CD4-positive, alpha-beta T cell treated with Interleukin-10 for 1 hour (primary cell): ENCODE results near the gene ERGIC1.
A peak's percentile ranks its signal among the peaks of the same experiment; 100 is the strongest.

Experiments
- DNase-seq: peaks from one replicate; pipeline ENCODE4 v3.0.0-alpha.2; 2020

The ERGIC1 gene

GRCh38 chr5:172953776-172954675 is 120.0 kb downstream of the ERGIC1 start:
- DNase-seq, result no peak

GRCh38 chr5:172954751-172955159 is 120.7 kb downstream of the ERGIC1 start:
- DNase-seq, result no peak

DNA sequence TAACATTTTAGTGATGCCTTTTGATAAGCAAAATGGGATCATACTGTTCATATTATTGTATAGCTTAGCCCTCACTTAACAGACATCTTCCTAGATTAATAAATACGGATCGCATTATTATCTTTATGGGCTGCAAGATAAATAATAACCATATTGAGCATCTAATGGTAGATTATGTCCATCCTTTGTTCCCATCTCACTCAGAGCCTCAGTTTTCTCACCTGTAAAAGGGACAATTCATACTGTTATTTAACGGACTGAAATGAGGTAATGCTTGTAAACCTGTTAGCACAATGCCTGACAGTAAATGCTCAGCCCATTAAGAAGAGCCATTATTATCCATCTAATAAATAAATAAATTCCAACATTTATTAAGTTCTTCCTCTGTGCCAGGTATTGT is 122.2 kb downstream of the ERGIC1 start:
- DNase-seq, result no peak

DNA sequence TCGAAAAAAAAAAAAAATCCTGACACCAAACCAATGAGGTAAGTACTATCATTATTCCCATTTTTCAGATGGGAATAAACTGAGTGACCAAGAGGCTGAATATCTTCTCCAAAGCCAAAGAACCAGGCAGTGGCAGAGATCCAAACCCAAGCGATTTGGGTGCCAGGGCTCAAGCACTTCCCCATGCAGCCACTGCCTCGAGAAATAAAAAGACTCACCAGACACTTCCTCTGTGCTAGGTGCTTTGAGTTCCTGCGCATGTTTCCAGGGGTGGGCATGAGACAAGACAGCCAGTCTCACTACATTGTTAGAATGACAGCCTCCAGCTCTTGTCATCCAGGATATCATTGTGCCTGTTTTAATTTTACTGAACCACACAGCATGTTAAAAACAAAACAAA is 122.9 kb downstream of the ERGIC1 start:
- no peak for DNase-seq

DNA sequence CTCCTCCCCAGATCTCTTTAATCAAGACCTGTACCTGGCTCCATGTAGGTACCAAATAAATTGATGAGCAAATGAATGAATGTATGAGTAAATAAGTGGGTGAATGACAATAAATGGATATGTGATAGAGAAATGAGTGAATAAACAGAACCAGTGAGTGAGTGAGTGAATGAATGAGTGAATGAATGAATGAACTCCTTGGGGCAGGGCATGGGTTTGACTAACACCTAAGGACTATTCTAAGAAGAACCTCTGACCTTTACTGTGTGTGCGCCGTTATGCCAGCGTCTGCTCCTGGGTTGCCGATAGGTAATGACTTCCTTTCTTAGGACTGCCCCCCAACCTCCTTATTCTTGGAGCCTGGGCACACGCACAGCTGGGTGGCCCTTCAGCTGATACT is 123.4 kb downstream of the ERGIC1 start:
- no peak for DNase-seq

GRCh38 chr5:172958331-172959046 is 124.4 kb downstream of the ERGIC1 start:
- peak; percentile 69 for DNase-seq

DNA sequence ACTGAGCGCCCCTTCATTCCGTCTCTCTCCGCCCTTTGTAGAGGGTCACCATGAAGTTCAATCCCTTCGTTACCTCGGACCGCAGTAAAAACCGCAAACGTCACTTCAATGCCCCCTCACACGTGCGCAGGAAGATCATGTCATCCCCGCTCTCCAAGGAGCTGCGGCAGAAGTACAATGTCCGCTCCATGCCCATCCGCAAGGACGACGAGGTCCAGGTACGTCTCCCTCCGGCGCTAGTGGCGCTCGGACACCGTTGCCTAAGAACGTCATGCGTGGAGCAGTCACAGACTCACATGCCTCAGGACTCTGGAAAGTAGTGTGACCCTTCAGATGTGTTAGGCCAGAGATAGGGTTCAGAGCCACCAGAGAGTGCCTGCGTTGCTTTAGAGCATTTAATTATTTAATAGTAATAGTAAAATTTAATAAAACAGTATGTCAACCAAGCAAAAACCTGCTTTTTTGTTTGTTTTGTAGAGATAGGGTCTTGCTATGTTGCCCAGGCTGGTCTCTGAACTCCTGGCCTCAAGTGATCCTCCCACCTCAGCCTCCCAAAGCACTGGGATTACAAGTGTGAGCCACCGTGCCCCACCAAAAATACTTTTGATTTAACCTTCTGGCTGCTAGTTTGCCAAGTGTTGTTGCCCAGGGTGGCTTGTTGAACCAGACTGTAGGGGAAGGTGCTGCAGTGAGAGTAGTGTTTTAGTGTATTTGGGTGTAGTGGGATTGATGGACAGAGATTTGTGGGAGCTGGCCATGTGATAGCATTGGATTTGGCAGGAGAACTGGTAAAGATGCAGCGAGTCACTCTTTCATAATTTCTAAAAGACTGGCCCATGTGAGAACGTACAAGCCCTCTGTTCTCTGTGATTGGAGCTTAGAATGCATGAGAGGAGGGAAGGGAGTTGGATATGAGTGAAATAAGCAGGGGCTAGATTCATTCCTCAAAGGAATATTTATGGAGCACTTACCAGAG is 126.1 kb downstream of the ERGIC1 start:
- DNase-seq, result no peak

- DNase-seq, result no peak
Observed at GRCh38 chr5:172969921-172970320, 135.9 kb downstream of the ERGIC1 start.

GRCh38 chr5:172971482-172971881 is 137.4 kb downstream of the ERGIC1 start:
- DNase-seq, result no peak

GRCh38 chr5:172972552-172972951 is 138.5 kb downstream of the ERGIC1 start:
- DNase-seq, result no peak

DNA sequence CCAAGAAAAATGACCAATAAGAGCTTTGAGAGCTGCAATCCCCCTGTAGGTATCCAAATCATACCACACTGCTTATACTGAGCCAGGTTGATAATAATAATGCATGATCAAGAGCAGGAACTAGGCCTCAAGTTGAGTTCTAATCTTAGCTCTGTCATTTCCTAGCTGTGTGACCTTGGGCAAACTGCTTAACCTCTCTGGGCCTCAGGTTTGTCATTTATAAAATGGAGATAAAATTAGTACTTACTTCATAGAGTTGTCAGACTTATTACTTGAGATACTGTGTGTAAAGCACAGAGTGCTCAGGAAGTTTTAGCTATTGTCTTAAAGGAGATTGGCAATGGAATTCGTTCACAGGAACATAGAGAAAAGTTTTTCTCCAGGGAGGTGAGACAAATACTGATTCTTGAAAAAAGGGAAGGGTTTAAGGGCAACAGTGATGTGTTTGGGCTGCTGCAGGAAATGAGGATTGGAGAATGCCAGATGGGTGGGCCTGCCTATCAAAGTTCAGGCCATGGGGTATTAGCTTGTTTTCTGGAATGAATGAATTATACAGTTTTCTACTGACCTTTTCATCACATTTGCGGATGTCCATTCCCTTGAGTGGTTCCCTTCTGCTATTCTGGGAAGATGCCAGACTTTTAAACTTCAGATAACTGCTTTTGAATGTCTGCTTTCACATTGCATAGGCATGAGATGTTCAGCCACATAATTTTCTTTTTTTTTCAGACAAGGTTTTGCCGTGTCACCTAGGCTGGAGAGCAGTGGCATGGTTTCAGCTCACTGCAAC is 139.3 kb downstream of the ERGIC1 start:
- DNase-seq, result no peak

DNA sequence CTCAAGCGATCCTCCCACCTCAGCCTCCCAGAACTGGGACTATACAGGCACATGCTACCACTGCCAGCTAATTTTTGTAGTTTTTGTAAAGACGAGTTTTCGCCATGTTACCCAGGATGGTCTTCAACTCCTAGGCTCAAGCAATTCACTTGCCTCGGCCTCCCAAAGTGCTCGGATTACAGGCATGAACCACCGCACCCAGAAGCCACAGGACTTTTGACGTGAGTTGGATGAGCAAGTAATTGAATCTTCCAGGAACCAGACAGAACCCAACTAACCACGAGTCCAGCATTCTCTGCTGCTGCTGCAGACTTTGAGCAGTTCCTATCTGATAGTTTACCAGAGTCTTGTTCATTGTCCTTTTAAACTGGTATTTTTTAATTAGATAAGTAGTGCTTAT is 139.9 kb downstream of the ERGIC1 start:
- no peak for DNase-seq

GRCh38 chr5:172975289-172975688 is 141.2 kb downstream of the ERGIC1 start:
- DNase-seq, result no peak

- no peak for DNase-seq
Observed at GRCh38 chr5:172979778-172980177, 145.7 kb downstream of the ERGIC1 start.

- DNase-seq, result no peak
Observed at GRCh38 chr5:172981931-172982330, 147.9 kb downstream of the ERGIC1 start.

DNA sequence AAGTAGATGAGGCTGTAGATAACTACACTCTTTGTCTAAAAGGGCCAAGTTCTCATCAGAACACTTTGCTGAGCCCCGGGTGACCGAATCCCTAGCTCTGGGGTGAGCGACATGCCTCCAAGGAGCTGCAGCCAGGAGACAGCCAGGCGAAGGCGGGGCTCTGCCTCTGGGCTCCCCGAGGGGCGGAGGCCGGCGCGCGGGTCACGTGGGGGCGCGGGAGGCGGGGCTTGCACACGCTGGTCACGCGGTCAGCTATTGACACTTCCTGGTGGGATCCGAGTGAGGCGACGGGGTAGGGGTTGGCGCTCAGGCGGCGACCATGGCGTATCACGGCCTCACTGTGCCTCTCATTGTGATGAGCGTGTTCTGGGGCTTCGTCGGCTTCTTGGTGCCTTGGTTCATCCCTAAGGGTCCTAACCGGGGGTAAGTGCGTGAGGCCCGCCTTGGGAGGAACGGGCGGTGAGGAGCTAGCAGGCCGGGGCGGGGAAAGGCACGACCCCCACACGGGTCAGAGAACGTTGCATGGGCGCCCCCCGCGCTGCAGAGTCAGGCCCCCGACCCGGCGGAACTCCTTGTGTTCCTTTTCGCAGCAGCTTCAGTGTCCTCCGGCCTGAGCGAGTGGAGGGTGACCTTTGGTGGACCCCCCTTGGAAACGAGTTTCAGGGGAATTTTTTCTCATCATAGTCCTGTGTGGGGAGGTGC is 149.6 kb downstream of the ERGIC1 start, which contains the start of gene ATP6V0E1:
Gene ATP6V0E1 (plus strand): TSS at position 230 of the 702 bp plus-strand sequence. CDS start 90 bp downstream, at position 320.
- DNase-seq, result peak; percentile 93

- DNase-seq, result peak; percentile 81
Observed at GRCh38 chr5:172984244-172984953, 150.3 kb downstream of the ERGIC1 start.

GRCh38 chr5:172985596-172985995 is 151.5 kb downstream of the ERGIC1 start:
- DNase-seq, result no peak

- DNase-seq, result no peak
Observed at GRCh38 chr5:172988276-172988675, 154.2 kb downstream of the ERGIC1 start.

GRCh38 chr5:172990776-172991175 is 156.7 kb downstream of the ERGIC1 start:
- DNase-seq, result no peak

DNA sequence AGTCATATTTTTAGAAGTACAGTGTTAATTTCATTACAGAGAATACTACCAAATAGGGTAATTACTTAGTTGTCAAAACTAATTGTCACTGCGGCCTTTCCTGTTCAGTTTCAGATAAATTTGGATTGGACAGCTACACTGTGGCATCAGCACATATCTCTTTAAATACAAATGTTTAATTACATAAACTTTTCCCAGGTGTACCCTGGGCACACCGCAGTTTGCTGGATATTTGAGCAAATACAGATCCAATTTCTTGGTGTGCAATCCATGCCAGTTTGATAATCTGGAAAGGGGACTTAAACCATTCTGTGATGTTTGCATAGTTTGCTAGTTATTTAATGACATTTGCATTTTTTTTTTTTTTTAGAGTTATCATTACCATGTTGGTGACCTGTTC is 160.4 kb downstream of the ERGIC1 start:
- no peak for DNase-seq
